ENCODE results near the gene DRG2. TPM values are rescaled to one million over a fixed set of nuclear protein-coding genes. Genes with fewer than 3 reads are reported as not detected.

Gene DRG2
- total RNA-seq, 2 donors from 2014 or later, result 17.8 to 30.1 TPM

GRCh38 chr17:18117982-18118975 lies 30.5 kb downstream of the DRG2 start:
- TF ChIP-seq POLR2A (IDR thresholded peaks at IDR 0.05) (no peak), CTCF (IDR thresholded peaks at IDR 0.05) (no peak)
- DNase-seq, result no peak
- ATAC-seq, result no peak
- no peaks in the 10 kb centered on the region for H3K4me1 ChIP-seq
- H3K27ac ChIP-seq, result no peak overlapping the region
- no peaks in the 10 kb centered on the region for H3K36me3 ChIP-seq (replicated peaks in 1 of 2; ENCODE audit: insufficient read depth in 1 of 2, low read depth in 2 of 2)
- H3K27me3 ChIP-seq, result no peaks in the 10 kb centered on the region
- H3K9me3 ChIP-seq, result no peaks in the 10 kb centered on the region
- 83 to 87% methylated on average over 23 to 32 of the region's 33 CpGs for WGBS, 2 donors
- intact Hi-C loops (cut with DNase I), result no loop called here
- no peak overlapping the region for H3K4me3 ChIP-seq

- DNase-seq (no peak), ATAC-seq (no peak)
- no peak for TF ChIP-seq CTCF (IDR thresholded peaks at IDR 0.05)
- no peak for TF ChIP-seq POLR2A (IDR thresholded peaks at IDR 0.05)
- WGBS, 2 donors, result 93 to 95% methylated on average over 22 to 56 of the region's 57 CpGs
- Histone ChIP-seq H3K4me1 (no peaks in the 10 kb centered on the region), H3K36me3 (replicated peaks in 1 of 2; ENCODE audit: insufficient read depth in 1 of 2, low read depth in 2 of 2) (no peaks in the 10 kb centered on the region), H3K27me3 (no peaks in the 10 kb centered on the region), H3K27ac (no peak overlapping the region), H3K9me3 (no peaks in the 10 kb centered on the region), H3K4me3 (no peak overlapping the region)
- intact Hi-C loops (cut with DNase I), result no loop called here
Observed at GRCh38 chr17:18119166-18119745, 31.5 kb downstream of the DRG2 start.

GRCh38 chr17:18119938-18120337 lies 32.2 kb downstream of the DRG2 start:
- intact Hi-C loops (cut with DNase I), result no loop called here
- H3K9me3 ChIP-seq, result no peaks in the 10 kb centered on the region
- H3K4me1 ChIP-seq, result no peaks in the 10 kb centered on the region
- 95 to 97% methylated on average over 26 to 30 of the region's 30 CpGs for WGBS, 2 donors
- H3K27me3 ChIP-seq, result no peaks in the 10 kb centered on the region
- no peak overlapping the region for H3K4me3 ChIP-seq
- TF ChIP-seq POLR2A (IDR thresholded peaks at IDR 0.05) (no peak), CTCF (IDR thresholded peaks at IDR 0.05) (no peak)
- H3K36me3 ChIP-seq (replicated peaks in 1 of 2; ENCODE audit: insufficient read depth in 1 of 2, low read depth in 2 of 2), result no peaks in the 10 kb centered on the region
- DNase-seq (no peak), ATAC-seq (no peak)
- H3K27ac ChIP-seq, result no peak overlapping the region

- 63 to 89% methylated on average over 22 to 23 of the region's 68 CpGs for WGBS, 2 donors
- no peak for TF ChIP-seq CTCF (IDR thresholded peaks at IDR 0.05)
- no peak for TF ChIP-seq POLR2A (IDR thresholded peaks at IDR 0.05)
Observed at GRCh38 chr17:18120461-18121017, 32.8 kb downstream of the DRG2 start.

More at GRCh38 chr17:18120461-18121017, 32.8 kb downstream of the DRG2 start:
- DNase-seq (no peak), ATAC-seq (no peak)
- H3K9me3 ChIP-seq, result no peaks in the 10 kb centered on the region
- no peak overlapping the region for H3K4me3 ChIP-seq
- no peak overlapping the region for H3K27ac ChIP-seq
- H3K36me3 ChIP-seq (replicated peaks in 1 of 2; ENCODE audit: insufficient read depth in 1 of 2, low read depth in 2 of 2), result no peaks in the 10 kb centered on the region
- intact Hi-C loops (cut with DNase I), result no loop called here
- no peaks in the 10 kb centered on the region for H3K27me3 ChIP-seq
- H3K4me1 ChIP-seq, result no peaks in the 10 kb centered on the region

Data from body of pancreas (tissue), 4 donors.